Endodermal cell (in vitro differentiated cells): ENCODE measurements around the gene ZNF146. TPM values are rescaled to one million over a fixed set of nuclear protein-coding genes. Genes with fewer than 3 reads are reported as not detected.

Source experiments
- DNase-seq: peaks from one replicate; pipeline ENCODE4 v3.0.0-alpha.2; 2017
- H3K27ac ChIP-seq: 2 replicates; pipeline ENCODE4 v1.5.1; 2013; ENCODE audit warnings: mild to moderate bottlenecking, low read depth, low read length, moderate library complexity
- H3K27me3 ChIP-seq: 2 replicates; pipeline ENCODE4 v1.6.1; 2013; ENCODE audit warnings: mild to moderate bottlenecking, low read length, moderate library complexity; ENCODE audit not compliant: insufficient read depth, control insufficient read depth, poor library complexity, severe bottlenecking
- H3K36me3 ChIP-seq: 2 replicates; pipeline ENCODE4 v1.7.0; 2013; ENCODE audit warnings: mild to moderate bottlenecking, low read length, moderate library complexity; ENCODE audit not compliant: control insufficient read depth, insufficient read depth
- H3K4me1 ChIP-seq: one replicate; pipeline ENCODE4 v1.7.0; 2013; ENCODE audit warnings: low read length; ENCODE audit not compliant: control insufficient read depth, insufficient read depth
- H3K4me3 ChIP-seq: 2 replicates; pipeline ENCODE4 v1.5.1; 2013; ENCODE audit warnings: mild to moderate bottlenecking, low read length, moderate library complexity
- H3K9ac ChIP-seq: 2 replicates; pipeline ENCODE4 v1.6.1; 2013; ENCODE audit warnings: mild to moderate bottlenecking, low read length, moderate library complexity; ENCODE audit not compliant: poor library complexity, severe bottlenecking; ENCODE audit errors: extremely low read depth
- H3K9me3 ChIP-seq: 2 replicates; pipeline ENCODE4 v1.6.1; 2013; ENCODE audit warnings: mild to moderate bottlenecking, low read length, moderate library complexity; ENCODE audit not compliant: control insufficient read depth
- H3K27ac Mint-ChIP-seq: 2 replicates; pipeline ENCODE4 v1.8.0; 2020; ENCODE audit warnings: mixed read lengths
- H3K27me3 Mint-ChIP-seq: 2 replicates; pipeline ENCODE4 v1.8.0; 2021; ENCODE audit warnings: mild to moderate bottlenecking, mixed read lengths; ENCODE audit not compliant: insufficient read depth
- H3K36me3 Mint-ChIP-seq: 2 replicates; pipeline ENCODE4 v1.8.0; 2020; ENCODE audit warnings: low read depth, mixed read lengths
- H3K4me1 Mint-ChIP-seq: 2 replicates; pipeline ENCODE4 v1.8.0; 2020; ENCODE audit warnings: mixed read lengths
- H3K4me3 Mint-ChIP-seq: 2 replicates; pipeline ENCODE4 v1.8.0; 2020; ENCODE audit warnings: mild to moderate bottlenecking, moderate library complexity, mixed read lengths
- H3K9me3 Mint-ChIP-seq: 2 replicates; pipeline ENCODE4 v1.8.0; 2020; ENCODE audit warnings: mild to moderate bottlenecking, mixed read lengths
- CTCF ChIP-seq: fragments of 200-600 bp; sonication (generic); conservative IDR thresholded peaks from 2 replicates; pipeline ENCODE4 v1.5.0; 2021; ENCODE audit warnings: antibody characterized with exemption, mild to moderate bottlenecking
- WGBS, 2 experiments: methylation state at CpG; one replicate each; pipeline versions ENCODE4 v1.1.5 to v1.1.7; 2013; ENCODE audit warnings: missing lambda C conversion rate in 2 of 2, mixed read lengths in 1 of 2; ENCODE audit not compliant: insufficient coverage in 1 of 2, insufficient read length in 1 of 2; 5-methylcytosine and 5-hydroxymethylcytosine counted together
- total RNA-seq, 2 donors: library from RNA; stranded (reverse); fragmentation: NEBNext Ultra II Directional in 1 of 2; extraction: Animal tissue kit (Norgen Biotek cat#: 25700) in 1 of 2; gene quantifications; 2 replicates in 1 of 2; 3 replicates in 1 of 2; pipeline ENCODE4 v1.2.1, GENCODE V29; 2021

Gene ZNF146
- total RNA-seq, 2 donors from 2014 or later: 105 to 128 TPM

GRCh38 chr19:36265064-36265463 lies 50.2 kb downstream of the ZNF146 start:
- Histone ChIP-seq H3K4me1 (no peaks in the 10 kb centered on the region), H3K4me3 (no peak overlapping the region), H3K27me3 (no peaks in the 10 kb centered on the region), H3K36me3 (no peaks in the 10 kb centered on the region), H3K9me3 (no peaks in the 10 kb centered on the region), H3K27ac (no peak overlapping the region), H3K9ac (no peak overlapping the region)
- no peak overlapping the region for H3K27ac Mint-ChIP-seq
- WGBS, 2 experiments: 85 to 94% methylated on average over 2 to 4 of the region's 4 CpGs
- no peak overlapping the region for H3K4me3 Mint-ChIP-seq
- peaks cover 9% of the 10 kb centered on the region for H3K9me3 Mint-ChIP-seq
- H3K36me3 Mint-ChIP-seq: peaks cover 14% of the 10 kb centered on the region
- no peaks in the 10 kb centered on the region for H3K4me1 Mint-ChIP-seq
- DNase-seq: no peak
- H3K27me3 Mint-ChIP-seq: peaks cover 3% of the 10 kb centered on the region
- no peak for TF ChIP-seq CTCF

- no peak for DNase-seq
- peaks cover 3% of the 10 kb centered on the region for H3K27me3 Mint-ChIP-seq
- no peak overlapping the region for H3K27ac Mint-ChIP-seq
- no peaks in the 10 kb centered on the region for H3K9me3 ChIP-seq
- no peaks in the 10 kb centered on the region for H3K4me1 Mint-ChIP-seq
- H3K4me1 ChIP-seq: no peaks in the 10 kb centered on the region
- no peaks in the 10 kb centered on the region for H3K27me3 ChIP-seq
- TF ChIP-seq CTCF: no peak
- H3K36me3 ChIP-seq: no peaks in the 10 kb centered on the region
- peaks cover 9% of the 10 kb centered on the region for H3K9me3 Mint-ChIP-seq
- WGBS, 2 experiments: 95% methylated on average over 32 to 35 of the region's 35 CpGs
- peaks cover 14% of the 10 kb centered on the region for H3K36me3 Mint-ChIP-seq
- no peak overlapping the region for H3K27ac ChIP-seq
- H3K9ac ChIP-seq: no peak overlapping the region
- H3K4me3 ChIP-seq: no peak overlapping the region
- H3K4me3 Mint-ChIP-seq: no peak overlapping the region
Measured at GRCh38 chr19:36265856-36266374, 51.0 kb downstream of the ZNF146 start.

GRCh38 chr19:36266375-36266961 lies 51.6 kb downstream of the ZNF146 start:
- WGBS, 2 experiments: 94 to 95% methylated on average over 31 to 49 of the region's 50 CpGs
- no peak for DNase-seq
- Histone ChIP-seq H3K27me3 (no peaks in the 10 kb centered on the region), H3K4me1 (no peaks in the 10 kb centered on the region), H3K9ac (no peak overlapping the region), H3K36me3 (no peaks in the 10 kb centered on the region), H3K9me3 (no peaks in the 10 kb centered on the region), H3K4me3 (no peak overlapping the region), H3K27ac (no peak overlapping the region)
- Mint-ChIP-seq H3K27me3 (peaks cover 3% of the 10 kb centered on the region), H3K4me1 (no peaks in the 10 kb centered on the region), H3K9me3 (peaks cover 9% of the 10 kb centered on the region), H3K4me3 (no peak overlapping the region), H3K27ac (no peak overlapping the region), H3K36me3 (peaks cover 14% of the 10 kb centered on the region)
- TF ChIP-seq CTCF: no peak
